MM.1S (cell line): Measurements from ENCODE around the gene ZBTB24.

ENCODE experiments used
- DNase-seq: peaks from one replicate; pipeline ENCODE4 v3.0.0-alpha.2; 2015
- H2AFZ ChIP-seq: fragments of 300-600 bp; sonication (generic); 2 replicates; pipeline ENCODE4 v1.6.0; 2016; ENCODE audit warnings: antibody characterized with exemption, low read length
- H3F3A ChIP-seq: fragments of 300-600 bp; sonication (generic); 2 replicates; pipeline ENCODE4 v1.6.1; 2016; ENCODE audit warnings: mild to moderate bottlenecking, antibody characterized with exemption, low read length, moderate library complexity, mixed read lengths; ENCODE audit not compliant: insufficient read depth
- H3K27ac ChIP-seq: fragments of 300-600 bp; sonication (generic); 2 replicates; pipeline ENCODE4 v1.5.1; 2016; ENCODE audit warnings: mild to moderate bottlenecking, low read length
- H3K27me3 ChIP-seq: fragments of 300-600 bp; sonication (generic); replicated peaks from 2 replicates; pipeline ENCODE4 v1.6.0; 2016; ENCODE audit warnings: low read length; ENCODE audit not compliant: insufficient read depth
- H3K36me3 ChIP-seq: fragments of 300-600 bp; sonication (generic); replicated peaks from 2 replicates; pipeline ENCODE4 v1.6.1; 2016; ENCODE audit warnings: mild to moderate bottlenecking, low read length, mixed read lengths; ENCODE audit not compliant: insufficient read depth
- H3K4me1 ChIP-seq: fragments of 300-600 bp; sonication (generic); 2 replicates; pipeline ENCODE4 v1.6.1; 2016; ENCODE audit warnings: low read length, mixed read lengths
- H3K4me2 ChIP-seq: fragments of 300-600 bp; sonication (generic); 2 replicates; pipeline ENCODE4 v1.6.0; 2016; ENCODE audit warnings: low read depth, low read length
- H3K4me3 ChIP-seq: fragments of 300-600 bp; sonication (generic); 2 replicates; pipeline ENCODE4 v1.5.1; 2016; ENCODE audit warnings: low read length, mixed read lengths
- H3K79me2 ChIP-seq: fragments of 300-600 bp; sonication (generic); 2 replicates; pipeline ENCODE4 v1.6.1; 2016; ENCODE audit warnings: mixed run types, low read length, mixed read lengths
- H3K9ac ChIP-seq: fragments of 300-600 bp; sonication (generic); 2 replicates; pipeline ENCODE4 v1.6.1; 2016; ENCODE audit warnings: low read length, mixed read lengths
- H3K9me2 ChIP-seq: fragments of 300-600 bp; sonication (generic); replicated peaks from 2 replicates; pipeline ENCODE4 v1.6.1; 2016; ENCODE audit warnings: mild to moderate bottlenecking, low read length, mixed read lengths; ENCODE audit not compliant: insufficient read depth
- H3K9me3 ChIP-seq: fragments of 300-600 bp; sonication (generic); replicated peaks from 2 replicates; pipeline ENCODE4 v1.6.1; 2016; ENCODE audit warnings: mild to moderate bottlenecking, low read length, mixed read lengths; ENCODE audit not compliant: insufficient read depth
- H4K20me1 ChIP-seq: fragments of 300-600 bp; sonication (generic); 2 replicates; pipeline ENCODE4 v1.6.1; 2016; ENCODE audit warnings: mild to moderate bottlenecking, low read length, moderate library complexity, mixed read lengths; ENCODE audit not compliant: insufficient read depth
- CTCF ChIP-seq: fragments of 300-600 bp; sonication (generic); IDR thresholded peaks from 2 replicates; pipeline ENCODE4 v1.5.1; 2016; ENCODE audit warnings: antibody characterized with exemption, low read length, mixed read lengths
- EZH2 ChIP-seq: fragments of 300-600 bp; sonication (generic); optimal IDR thresholded peaks from 2 replicates; pipeline ENCODE3; 2017; ENCODE audit warnings: low read depth, mild to moderate bottlenecking, antibody characterized with exemption, low read length, mixed read lengths
- EZH2phosphoT487 ChIP-seq: fragments of 300-600 bp; sonication (generic); IDR thresholded peaks from 2 replicates; pipeline ENCODE4 v1.6.1; 2018; ENCODE audit warnings: antibody characterized with exemption, low read length

ZBTB24 gene

GRCh38 chr6:109417646-109418045, 65.4 kb downstream of the ZBTB24 start:
- H3K27ac ChIP-seq, result no peak overlapping the region
- no peak overlapping the region for H3K4me3 ChIP-seq
- H3F3A ChIP-seq, result no peaks in the 10 kb centered on the region
- no peak overlapping the region for H3K4me2 ChIP-seq
- H3K36me3 ChIP-seq, result no peaks in the 10 kb centered on the region
- no peak for TF ChIP-seq EZH2
- TF ChIP-seq CTCF, result no peak
- TF ChIP-seq EZH2phosphoT487, result no peak
- H3K4me1 ChIP-seq, result no peaks in the 10 kb centered on the region
- no peaks in the 10 kb centered on the region for H4K20me1 ChIP-seq
- H2AFZ ChIP-seq, result no peak overlapping the region
- no peak for DNase-seq
- H3K9me2 ChIP-seq, result no peaks in the 10 kb centered on the region
- H3K9ac ChIP-seq, result no peak overlapping the region
- H3K27me3 ChIP-seq, result no peaks in the 10 kb centered on the region
- no peaks in the 10 kb centered on the region for H3K79me2 ChIP-seq
- H3K9me3 ChIP-seq, result no peaks in the 10 kb centered on the region
